Urinary bladder (tissue), 4 donors: ENCODE data around the gene CIDEB. TPM values are rescaled to one million over a fixed set of nuclear protein-coding genes. Genes with fewer than 3 reads are reported as not detected.

ENCODE experiments used
- DNase-seq: peaks from one replicate; pipeline ENCODE4 v3.0.0-alpha.2; 2015; ENCODE audit errors: extremely low spot score
- H3K27ac ChIP-seq: one replicate; pipeline ENCODE4 v1.5.1; 2013; ENCODE audit warnings: low read depth, mild to moderate bottlenecking, moderate library complexity
- H3K36me3 ChIP-seq: one replicate; pipeline ENCODE4 v1.6.1; 2013; ENCODE audit warnings: mild to moderate bottlenecking, moderate library complexity; ENCODE audit not compliant: insufficient read depth
- H3K4me1 ChIP-seq: one replicate; pipeline ENCODE4 v1.6.1; 2013; ENCODE audit warnings: mild to moderate bottlenecking, moderate library complexity; ENCODE audit not compliant: insufficient read depth
- H3K4me3 ChIP-seq: one replicate; pipeline ENCODE4 v1.5.1; 2013; ENCODE audit warnings: low read depth, low read length
- WGBS: extraction: QIAGEN DNeasy Blood & Tissue Kit; methylation state at CpG from one replicate; pipeline ENCODE4 v1.1.7; 2013; 5-methylcytosine and 5-hydroxymethylcytosine counted together
- polyA plus RNA-seq: library from polyadenylated mRNA; stranded (reverse); fragments of 200-250 nt; gene quantifications from one replicate; pipeline ENCODE4 v1.2.3, GENCODE V29; 2013
- total RNA-seq: library from RNA; depleted of rRNA; stranded (reverse); fragments of >200 nt; gene quantifications from one replicate; pipeline ENCODE4 v1.2.3, GENCODE V29; 2014
- donor health status: healthy with polysubstance abuse.
- donor health status: healthy.

The CIDEB gene
- total and polyA plus RNA-seq, 2 donors = 7.3 to 12.8 TPM

GRCh38 chr14:24299255-24300191 is 8.3 kb downstream of the CIDEB start, which contains the start of the genes DHRS1 and NOP9:
Gene DHRS1, minus strand, starts transcription at chr14:24299780. Its CDS starts 674 bp downstream, at chr14:24299106.
Gene NOP9, plus strand, starts transcription at chr14:24299850. Its CDS starts 105 bp downstream, at chr14:24299955.
- Histone ChIP-seq H3K4me1 (no peaks in the 10 kb centered on the region), H3K27ac (peak within 1 kb of the TSS; percentile 62), H3K4me3 (peak within 1 kb of the TSS; percentile 96), H3K36me3 (peaks cover 2% of the 10 kb centered on the region)
- WGBS = under 1% methylated on average over 75 of the region's 75 CpGs
- DNase-seq = peak; percentile 80

GRCh38 chr14:24298892-24299254 is 8.9 kb downstream of the CIDEB start:
- 53% methylated on average over 7 of the region's 7 CpGs for whole genome bisulfite sequencing
- no peak for DNase-seq
- H3K27ac ChIP-seq = no peak overlapping the region
- H3K4me1 ChIP-seq = no peaks in the 10 kb centered on the region
- no peaks in the 10 kb centered on the region for H3K36me3 ChIP-seq
- H3K4me3 ChIP-seq = peak overlapping the region; percentile 96

- WGBS = 54% methylated on average over 5 of the region's 5 CpGs
- Histone ChIP-seq H3K27ac (no peak overlapping the region), H3K36me3 (no peaks in the 10 kb centered on the region), H3K4me1 (no peaks in the 10 kb centered on the region), H3K4me3 (no peak overlapping the region)
- no peak for DNase-seq
These were observed 10.4 kb downstream of the CIDEB start for GRCh38 chr14:24297190-24297964.

GRCh38 chr14:24296341-24297157 is 11.2 kb downstream of the CIDEB start:
- Histone ChIP-seq H3K4me1 (no peaks in the 10 kb centered on the region), H3K4me3 (no peak overlapping the region), H3K27ac (no peak overlapping the region), H3K36me3 (no peaks in the 10 kb centered on the region)
- 60% methylated on average over 12 of the region's 12 CpGs for WGBS
- DNase-seq = no peak

GRCh38 chr14:24293525-24293924 is 14.3 kb downstream of the CIDEB start:
- 95% methylated on average over 2 of the region's 2 CpGs for WGBS
- no peak for DNase-seq
- H3K36me3 ChIP-seq = no peaks in the 10 kb centered on the region

GRCh38 chr14:24292118-24292807 is 15.5 kb downstream of the CIDEB start:
- Histone ChIP-seq H3K36me3 (no peaks in the 10 kb centered on the region), H3K4me3 (no peak overlapping the region), H3K27ac (no peak overlapping the region), H3K4me1 (no peaks in the 10 kb centered on the region)
- no peak for DNase-seq
- 92% methylated on average over 11 of the region's 11 CpGs for WGBS

More at GRCh38 chr14:24293525-24293924, 14.3 kb downstream of the CIDEB start:
- no peak overlapping the region for H3K27ac ChIP-seq
- H3K4me1 ChIP-seq = no peaks in the 10 kb centered on the region
- H3K4me3 ChIP-seq = no peak overlapping the region

GRCh38 chr14:24291446-24292117 is 16.2 kb downstream of the CIDEB start:
- Histone ChIP-seq H3K4me1 (no peaks in the 10 kb centered on the region), H3K27ac (no peak overlapping the region), H3K36me3 (no peaks in the 10 kb centered on the region), H3K4me3 (no peak overlapping the region)
- 85% methylated on average over 3 of the region's 3 CpGs for WGBS
- no peak for DNase-seq

GRCh38 chr14:24290746-24291145 is 17.0 kb downstream of the CIDEB start:
- WGBS = 87% methylated on average over 9 of the region's 9 CpGs
- Histone ChIP-seq H3K27ac (no peak overlapping the region), H3K36me3 (no peaks in the 10 kb centered on the region), H3K4me3 (no peak overlapping the region), H3K4me1 (no peaks in the 10 kb centered on the region)
- no peak for DNase-seq

- 82% methylated on average over 6 of the region's 6 CpGs for WGBS
These were observed 18.0 kb downstream of the CIDEB start for GRCh38 chr14:24289649-24290280.

GRCh38 chr14:24286996-24287395 is 20.8 kb downstream of the CIDEB start:
- Histone ChIP-seq H3K27ac (no peak overlapping the region), H3K4me1 (no peaks in the 10 kb centered on the region), H3K36me3 (no peaks in the 10 kb centered on the region), H3K4me3 (no peak overlapping the region)
- 93% methylated on average over 5 of the region's 5 CpGs for WGBS
- no peak for DNase-seq

More at GRCh38 chr14:24289649-24290280, 18.0 kb downstream of the CIDEB start:
- Histone ChIP-seq H3K4me1 (no peaks in the 10 kb centered on the region), H3K36me3 (no peaks in the 10 kb centered on the region), H3K4me3 (no peak overlapping the region), H3K27ac (no peak overlapping the region)
- DNase-seq = no peak

GRCh38 chr14:24285351-24285750 is 22.4 kb downstream of the CIDEB start:
- Histone ChIP-seq H3K4me1 (no peaks in the 10 kb centered on the region), H3K27ac (no peak overlapping the region), H3K4me3 (no peak overlapping the region), H3K36me3 (no peaks in the 10 kb centered on the region)
- no peak for DNase-seq
- 67% methylated on average over 4 of the region's 4 CpGs for WGBS

- H3K36me3 ChIP-seq = no peaks in the 10 kb centered on the region
- H3K27ac ChIP-seq = no peak overlapping the region
- H3K4me3 ChIP-seq = no peak overlapping the region
- DNase-seq = no peak
- WGBS = 80% methylated on average over 11 of the region's 11 CpGs
- H3K4me1 ChIP-seq = no peaks in the 10 kb centered on the region
These were observed 23.2 kb downstream of the CIDEB start for GRCh38 chr14:24284501-24285035.
